ENCODE results near the gene HOXA11.
A peak's percentile ranks its signal among the peaks of the same experiment; 100 is the strongest.

HOXA11 gene

GRCh38 chr7:27185013-27185853 lies at the start of gene HOXA11:
HOXA11 (minus strand) TSS chr7:27185232; CDS start chr7:27185144, 88 bp downstream.
- DNase-seq (ENCODE audit: low spot score), result peak; percentile 95

GRCh38 chr7:27229448-27229847 lies 44.4 kb upstream of the HOXA11 start:
- DNase-seq (ENCODE audit: low spot score), result no peak

- DNase-seq (ENCODE audit: low spot score), result no peak
These were observed 40.2 kb upstream of the HOXA11 start for GRCh38 chr7:27224983-27225934.

GRCh38 chr7:27223941-27224575 lies 39.0 kb upstream of the HOXA11 start:
- DNase-seq (ENCODE audit: low spot score), result no peak

GRCh38 chr7:27221201-27221797 lies 36.3 kb upstream of the HOXA11 start:
- no peak for DNase-seq (ENCODE audit: low spot score)

GRCh38 chr7:27220440-27220955 lies 35.5 kb upstream of the HOXA11 start:
- no peak for DNase-seq (ENCODE audit: low spot score)

- no peak for DNase-seq (ENCODE audit: low spot score)
These were observed 34.8 kb upstream of the HOXA11 start for GRCh38 chr7:27219821-27220220.

GRCh38 chr7:27217951-27218350 lies 32.9 kb upstream of the HOXA11 start:
- no peak for DNase-seq (ENCODE audit: low spot score)

GRCh38 chr7:27215356-27215755 lies 30.3 kb upstream of the HOXA11 start:
- DNase-seq (ENCODE audit: low spot score), result no peak

GRCh38 chr7:27214239-27214950 lies 29.4 kb upstream of the HOXA11 start:
- DNase-seq (ENCODE audit: low spot score), result no peak

- no peak for DNase-seq (ENCODE audit: low spot score)
These were observed 28.6 kb upstream of the HOXA11 start for GRCh38 chr7:27213433-27214238.

GRCh38 chr7:27212497-27213432 lies 27.7 kb upstream of the HOXA11 start:
- no peak for DNase-seq (ENCODE audit: low spot score)

- no peak for DNase-seq (ENCODE audit: low spot score)
These were observed 26.8 kb upstream of the HOXA11 start for GRCh38 chr7:27211764-27212204.

GRCh38 chr7:27211084-27211446 lies 26.0 kb upstream of the HOXA11 start:
- DNase-seq (ENCODE audit: low spot score), result no peak

- peak; percentile 83 for DNase-seq (ENCODE audit: low spot score)
These were observed 25.5 kb upstream of the HOXA11 start for GRCh38 chr7:27210441-27211083.

- DNase-seq (ENCODE audit: low spot score), result no peak
These were observed 25.0 kb upstream of the HOXA11 start for GRCh38 chr7:27209933-27210440.

- no peak for DNase-seq (ENCODE audit: low spot score)
These were observed 24.0 kb upstream of the HOXA11 start for GRCh38 chr7:27208998-27209397.

- no peak for DNase-seq (ENCODE audit: low spot score)
These were observed 22.4 kb upstream of the HOXA11 start for GRCh38 chr7:27207348-27207985.

Data from GM03348 (cell line).